ENCODE data around the gene CMSS1. TPM values are rescaled to one million over a fixed set of nuclear protein-coding genes. Genes with fewer than 3 reads are reported as not detected.

Gene CMSS1
- total RNA-seq, 1 experiment from 2014 or later: 64.1 TPM

- Histone ChIP-seq H3K9me2 (ENCODE audit: insufficient read depth) (no peaks in the 10 kb centered on the region), H3K79me2 (ENCODE audit: insufficient read depth, low read length) (no peaks in the 10 kb centered on the region), H2AFZ (ENCODE audit: low read depth, low read length, poor library complexity, severe bottlenecking) (no peak within 1 kb of the TSS), H3K4me2 (ENCODE audit: low read length) (no peak within 1 kb of the TSS), H3K4me1 (ENCODE audit: control insufficient read depth in 1 of 2, insufficient read depth in 2 of 2, low read length in 2 of 2) (no peaks in the 10 kb centered on the region), H3K36me3 (ENCODE audit: control insufficient read depth in 1 of 2, insufficient read depth in 2 of 2, low read length in 2 of 2) (no peaks in the 10 kb centered on the region), H4K20me1 (ENCODE audit: insufficient read depth) (no peaks in the 10 kb centered on the region), H3K4me3 (replicated peaks in 1 of 2; ENCODE audit: low read depth in 1 of 2, low read length in 2 of 2) (no peak within 1 kb of the TSS), H3K27ac (ENCODE audit: low read depth, low read length) (no peak within 1 kb of the TSS), H3K9me3 (ENCODE audit: control insufficient read depth in 1 of 2, insufficient read depth in 1 of 2, low read depth in 1 of 2, low read length in 2 of 2) (no peaks in the 10 kb centered on the region), H3K27me3 (ENCODE audit: insufficient read depth, low read length) (no peaks in the 10 kb centered on the region), H3K9ac (ENCODE audit: low read length) (no peak within 1 kb of the TSS)
- ChIA-PET POLR2A (no interaction called here), CTCF (no interaction called here), RAD21 (ENCODE audit: low non-redundant PET in 1 of 2, low total read pairs in 2 of 2, uncharacterized antibody in 2 of 2, unreplicated experiment in 2 of 2) (no interaction called here)
- no TSS peak for BruUV-seq (replicated peaks)
- intact Hi-C loops (cut with micrococcal nuclease): no loop called here
- DNase-seq (ENCODE audit: low read depth, low spot score): no peak
- no peak for TF ChIP-seq CTCF (IDR thresholded peaks at IDR 0.05 in 2 of 3, conservative IDR thresholded peaks at IDR 0.05 in 1 of 3; ENCODE audit: borderline replicate concordance in 1 of 3, insufficient read depth in 1 of 3, low read depth in 2 of 3, low read length in 2 of 3)
- TF ChIP-seq POLR2A (IDR thresholded peaks at IDR 0.05; ENCODE audit: borderline replicate concordance, extremely low read depth, insufficient read depth, insufficient read length): no peak
- no peak for TF ChIP-seq YY1 (IDR thresholded peaks at IDR 0.05; ENCODE audit: extremely low read depth, insufficient replicate concordance, low read depth, low read length)
- no peak for TF ChIP-seq SP1 (IDR thresholded peaks at IDR 0.05; ENCODE audit: low read depth)
- no peak for ATAC-seq
Measured at GRCh38 chr3:100114413-100115030, 296.9 kb downstream of the CMSS1 start, which contains the start of gene FILIP1L. FILIP1L (minus strand) TSS chr3:100114501.

- Histone ChIP-seq H3K9ac (ENCODE audit: low read length) (no peak overlapping the region), H3K79me2 (ENCODE audit: insufficient read depth, low read length) (no peaks in the 10 kb centered on the region), H3K4me2 (ENCODE audit: low read length) (no peak overlapping the region), H3K4me3 (replicated peaks in 1 of 2; ENCODE audit: low read depth in 1 of 2, low read length in 2 of 2) (no peak overlapping the region), H3K27ac (ENCODE audit: low read depth, low read length) (no peak overlapping the region), H3K4me1 (ENCODE audit: control insufficient read depth in 1 of 2, insufficient read depth in 2 of 2, low read length in 2 of 2) (no peaks in the 10 kb centered on the region), H3K9me2 (ENCODE audit: insufficient read depth) (no peaks in the 10 kb centered on the region), H3K36me3 (ENCODE audit: control insufficient read depth in 1 of 2, insufficient read depth in 2 of 2, low read length in 2 of 2) (no peaks in the 10 kb centered on the region), H3K9me3 (ENCODE audit: control insufficient read depth in 1 of 2, insufficient read depth in 1 of 2, low read depth in 1 of 2, low read length in 2 of 2) (no peaks in the 10 kb centered on the region), H2AFZ (ENCODE audit: low read depth, low read length, poor library complexity, severe bottlenecking) (no peak overlapping the region), H3K27me3 (ENCODE audit: insufficient read depth, low read length) (no peaks in the 10 kb centered on the region), H4K20me1 (ENCODE audit: insufficient read depth) (no peaks in the 10 kb centered on the region)
- CTCF ChIA-PET: no interaction called here
- ATAC-seq (no peak), DNase-seq (ENCODE audit: low read depth, low spot score) (no peak)
- POLR2A ChIA-PET: no interaction called here
- RAD21 ChIA-PET (ENCODE audit: low non-redundant PET in 1 of 2, low total read pairs in 2 of 2, uncharacterized antibody in 2 of 2, unreplicated experiment in 2 of 2): no interaction called here
- no TSS peak for BruUV-seq (replicated peaks)
- intact Hi-C loops (cut with micrococcal nuclease): no loop called here
- TF ChIP-seq EZH2phosphoT487 (IDR thresholded peaks at IDR 0.05; ENCODE audit: borderline replicate concordance): no peak
- no peak for TF ChIP-seq EZH2 (IDR thresholded peaks at IDR 0.05)
- no peak for TF ChIP-seq FOSL1 (IDR thresholded peaks at IDR 0.05; ENCODE audit: low read depth)
- TF ChIP-seq SIN3A (IDR thresholded peaks at IDR 0.05; ENCODE audit: low read depth): no peak
- TF ChIP-seq CTCF (IDR thresholded peaks at IDR 0.05 in 2 of 3, conservative IDR thresholded peaks at IDR 0.05 in 1 of 3; ENCODE audit: borderline replicate concordance in 1 of 3, insufficient read depth in 1 of 3, low read depth in 2 of 3, low read length in 2 of 3): no peak
- no peak for TF ChIP-seq CBX3 (IDR thresholded peaks at IDR 0.05; ENCODE audit: low read depth)
- TF ChIP-seq POLR2A (IDR thresholded peaks at IDR 0.05; ENCODE audit: borderline replicate concordance, extremely low read depth, insufficient read depth, insufficient read length): no peak
- TF ChIP-seq ZBTB33 (IDR thresholded peaks at IDR 0.05; ENCODE audit: extremely low read depth, insufficient replicate concordance, low read length): no peak
- no peak for TF ChIP-seq RAD21 (IDR thresholded peaks at IDR 0.05; ENCODE audit: low read depth)
- no peak for TF ChIP-seq ELF1 (IDR thresholded peaks at IDR 0.05; ENCODE audit: borderline replicate concordance, low read depth)
- no peak for TF ChIP-seq MAX (IDR thresholded peaks at IDR 0.05)
- TF ChIP-seq SP1 (IDR thresholded peaks at IDR 0.05; ENCODE audit: low read depth): no peak
Measured at GRCh38 chr3:100117093-100117492, 299.4 kb downstream of the CMSS1 start.
